ENCODE data around the gene LIPK. TPM values are rescaled to one million over a fixed set of nuclear protein-coding genes. Genes with fewer than 3 reads are reported as not detected.

LIPK gene
- total and polyA plus RNA-seq, 9 of the 15 experiments (the other 6 are each of a cell fraction or from before 2014, with no cell fraction given): not detected

GRCh38 chr10:88759366-88760101, 53.5 kb downstream of the LIPK start, which contains the start of gene LIPN:
Gene LIPN, plus strand, starts transcription at chr10:88760020. Its CDS starts 1,386 bp downstream, at chr10:88761406.
- Histone ChIP-seq H3K4me1 (replicated peaks in 1 of 2; ENCODE audit: control insufficient read depth in 2 of 2, insufficient read depth in 2 of 2, low read length in 2 of 2) (no peaks in the 10 kb centered on the region), H3K36me3 (ENCODE audit: control insufficient read depth, insufficient read depth, low read length) (no peaks in the 10 kb centered on the region), H2AFZ (ENCODE audit: low read depth, low read length) (no peak within 1 kb of the TSS), H3K4me3 (no peak within 1 kb of the TSS), H3K79me2 (ENCODE audit: control insufficient read depth, insufficient read depth, low read length) (no peaks in the 10 kb centered on the region), H3K27ac (ENCODE audit: extremely low read depth, low read depth, low read length) (no peak within 1 kb of the TSS), H4K20me1 (replicated peaks; ENCODE audit: control insufficient read depth, insufficient read depth, low read length) (no peaks in the 10 kb centered on the region), H3K9ac (ENCODE audit: insufficient read depth in 1 of 2, low read depth in 2 of 2, low read length in 2 of 2) (no peak within 1 kb of the TSS), H3K27me3 (ENCODE audit: control insufficient read depth in 2 of 2, insufficient read depth in 2 of 2, low read length in 2 of 2) (no peaks in the 10 kb centered on the region), H3K9me3 (replicated peaks; ENCODE audit: control insufficient read depth, insufficient read depth, low read depth, low read length) (no peaks in the 10 kb centered on the region), H3K4me2 (ENCODE audit: insufficient read depth, low read length) (no peak within 1 kb of the TSS), H3K9me1 (ENCODE audit: control insufficient read depth, insufficient read depth, low read length) (no peaks in the 10 kb centered on the region)
- CTCF ChIA-PET (ENCODE audit: low intra/inter-chr PET ratio): no interaction called here
- DNase-seq (ENCODE audit: extremely low read depth in 1 of 4, low spot score in 3 of 4) (no peak), ATAC-seq (no peak), FAIRE-seq (no peak)
- in situ Hi-C loops (cut with MboI): no loop called here
- 0% methylated on average over 6 of the region's 7 CpGs for WGBS (ENCODE audit: insufficient coverage, low coverage, missing lambda C conversion rate)
- no TSS peak for BruUV-seq (replicated peaks)
- intact Hi-C loops (cut with micrococcal nuclease): no loop called here
- POLR2A ChIA-PET: no interaction called here
- TF ChIP-seq KLF6 (CRISPR knock-in tag; IDR thresholded peaks at IDR 0.05; ENCODE audit: borderline replicate concordance): no peak
- TF ChIP-seq ADNP (tag; IDR thresholded peaks at IDR 0.05): no peak
- no peak for TF ChIP-seq ASH1L (IDR thresholded peaks at IDR 0.05; ENCODE audit: borderline replicate concordance, low read depth, partially characterized antibody)
- no peak for TF ChIP-seq NFRKB (IDR thresholded peaks at IDR 0.05; ENCODE audit: low read depth)
- TF ChIP-seq KDM5B (IDR thresholded peaks at IDR 0.05; ENCODE audit: insufficient replicate concordance, low read depth, low read length): no peak
- no peak for TF ChIP-seq ZNF785 (CRISPR knock-in tag; IDR thresholded peaks at IDR 0.05)
- TF ChIP-seq C11orf30 (IDR thresholded peaks at IDR 0.05; ENCODE audit: low read depth): no peak
- no peak for TF ChIP-seq ZMIZ1 (IDR thresholded peaks at IDR 0.05; ENCODE audit: low read depth in 2 of 2, low read length in 2 of 2)
- TF ChIP-seq ARID4B (CRISPR knock-in tag; IDR thresholded peaks at IDR 0.05): no peak
- no peak for TF ChIP-seq MAX (CRISPR knock-in tag; IDR thresholded peaks at IDR 0.05)
- TF ChIP-seq, protein P1, sequence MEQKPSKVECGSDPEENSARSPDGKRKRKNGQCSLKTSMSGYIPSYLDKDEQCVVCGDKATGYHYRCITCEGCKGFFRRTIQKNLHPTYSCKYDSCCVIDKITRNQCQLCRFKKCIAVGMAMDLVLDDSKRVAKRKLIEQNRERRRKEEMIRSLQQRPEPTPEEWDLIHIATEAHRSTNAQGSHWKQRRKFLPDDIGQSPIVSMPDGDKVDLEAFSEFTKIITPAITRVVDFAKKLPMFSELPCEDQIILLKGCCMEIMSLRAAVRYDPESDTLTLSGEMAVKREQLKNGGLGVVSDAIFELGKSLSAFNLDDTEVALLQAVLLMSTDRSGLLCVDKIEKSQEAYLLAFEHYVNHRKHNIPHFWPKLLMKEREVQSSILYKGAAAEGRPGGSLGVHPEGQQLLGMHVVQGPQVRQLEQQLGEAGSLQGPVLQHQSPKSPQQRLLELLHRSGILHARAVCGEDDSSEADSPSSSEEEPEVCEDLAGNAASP (IDR thresholded peaks at IDR 0.05): no peak
- no peak for TF ChIP-seq ZNF764 (CRISPR knock-in tag; IDR thresholded peaks at IDR 0.05; ENCODE audit: low read depth)

Measured in K562 (cell line).